HCT116 (cell line): Measurements from ENCODE around the gene RMDN2.

Experiments used
- ATF3 ChIP-seq: IDR thresholded peaks from 2 replicates; pipeline ENCODE4 v1.6.1; 2012
- CEBPB ChIP-seq: IDR thresholded peaks from 2 replicates; pipeline ENCODE4 v1.6.1; 2012; ENCODE audit warnings: low read depth
- CTCF ChIP-seq, 3 experiments: fragments of 200-600 bp in 1 of 3; sonication (generic) in 1 of 3; IDR thresholded peaks in 2 of 3; conservative IDR thresholded peaks in 1 of 3; 2 replicates each; pipeline ENCODE4 v1.5.1; 2012 to 2017; ENCODE audit warnings: low read depth in 2 of 3, low read length in 2 of 3, antibody characterized with exemption in 1 of 3, borderline replicate concordance in 1 of 3, control low read depth in 1 of 3, mild to moderate bottlenecking in 1 of 3, mixed read lengths in 1 of 3, mixed run types in 1 of 3, moderate library complexity in 1 of 3; ENCODE audit not compliant: insufficient read depth in 1 of 3
- EZH2 ChIP-seq: fragments of 200-600 bp; sonication (generic); IDR thresholded peaks from 2 replicates; pipeline ENCODE4 v1.6.1; 2017; ENCODE audit warnings: antibody characterized with exemption, mixed run types
- EZH2phosphoT487 ChIP-seq: fragments of 200-600 bp; IDR thresholded peaks from 2 replicates; pipeline ENCODE4 v1.6.1; 2018; ENCODE audit warnings: antibody characterized with exemption, borderline replicate concordance
- MAX ChIP-seq: IDR thresholded peaks from 2 replicates; pipeline ENCODE4 v1.6.1; 2012
- REST ChIP-seq: IDR thresholded peaks from 2 replicates; pipeline ENCODE4 v1.6.1; 2012; ENCODE audit warnings: low read depth

GRCh38 chr2:37993143-37993542 is 68.1 kb downstream of the RMDN2 start:
- peak; percentile 36 to 37 (median 36); a peak in 4 of 6 replicates for TF ChIP-seq CTCF (IDR thresholded peaks at IDR 0.05 in 2 of 3, conservative IDR thresholded peaks at IDR 0.05 in 1 of 3; ENCODE audit: borderline replicate concordance in 1 of 3, insufficient read depth in 1 of 3, low read depth in 2 of 3, low read length in 2 of 3)
- no peak for TF ChIP-seq EZH2phosphoT487
- no peak for TF ChIP-seq EZH2
- TF ChIP-seq REST = no peak
- TF ChIP-seq ATF3 = no peak
- TF ChIP-seq MAX = no peak
- 0 out of 2 replicates have a peak, but pooled peaks have one; percentile 12 for TF ChIP-seq CEBPB
